Omental fat pad (tissue), 4 donors: ENCODE measurements around the gene EMILIN2. TPM values are rescaled to one million over a fixed set of nuclear protein-coding genes. Genes with fewer than 3 reads are reported as not detected.

Source experiments
- ATAC-seq: fragments of 150-250 bp; one replicate; pipeline ENCODE4 v1.9.1; 2016; ENCODE audit warnings: mild to moderate bottlenecking, moderate library complexity; ENCODE audit not compliant: low FRiP score
- DNase-seq: peaks from one replicate; pipeline ENCODE4 v3.0.0-alpha.2; 2019; ENCODE audit warnings: low spot score
- total RNA-seq, 4 donors: library from RNA; depleted of rRNA; stranded (reverse); fragments of >200 nt; gene quantifications; one replicate each; pipeline ENCODE4 v1.1.0, GENCODE V29; 2016
- TF ChIP-seq, protein P1 (sequence below), 3 donors: fragments of 450-650 bp; IDR thresholded peaks; one replicate each; pipeline ENCODE4 v1.5.1; 2016 to 2017; ENCODE audit warnings: antibody characterized with exemption in 3 of 3, mild to moderate bottlenecking in 3 of 3, moderate library complexity in 2 of 3

EMILIN2 gene
- total RNA-seq, 4 donors from 2014 or later: 33.9 to 56.4 (median 52.9) TPM

DNA sequence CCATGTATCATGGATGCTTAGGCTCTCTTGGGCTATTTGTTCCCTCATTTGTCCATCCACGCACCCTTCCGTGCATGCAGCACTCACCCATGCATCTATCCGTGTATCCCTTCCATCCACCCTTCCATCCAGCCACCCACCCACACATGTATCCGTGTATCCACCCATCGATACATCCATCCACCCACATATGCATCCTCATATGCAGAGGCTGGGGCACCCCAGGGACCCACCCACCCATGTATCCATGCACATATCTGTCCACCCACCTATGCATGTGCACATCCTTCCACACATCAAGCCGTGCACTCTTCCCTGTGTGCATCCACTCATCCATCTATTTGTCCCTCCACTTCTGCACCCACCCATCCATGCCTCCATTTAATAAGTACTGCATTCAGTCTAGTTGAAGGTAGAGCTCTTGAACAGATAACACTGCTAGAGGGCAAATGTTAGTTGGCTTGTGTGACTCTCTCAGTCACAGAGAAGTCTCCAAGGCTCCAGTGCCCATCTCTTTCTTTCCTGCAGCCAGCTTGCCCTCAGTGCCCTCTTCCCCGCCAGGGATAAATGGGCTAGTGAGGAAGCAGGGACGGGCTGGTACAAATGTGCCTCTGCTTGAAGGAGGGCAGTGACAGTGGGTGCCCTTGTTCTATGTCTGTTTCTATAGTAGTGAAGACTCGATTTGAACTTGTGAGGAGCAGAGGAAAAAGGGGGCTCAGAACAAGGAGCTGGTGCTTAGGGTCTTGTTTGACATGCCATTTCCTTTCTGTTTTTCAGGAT lies 61.5 kb downstream of the EMILIN2 start:
- DNase-seq (no peak), ATAC-seq (no peak)
- TF ChIP-seq, protein P1, sequence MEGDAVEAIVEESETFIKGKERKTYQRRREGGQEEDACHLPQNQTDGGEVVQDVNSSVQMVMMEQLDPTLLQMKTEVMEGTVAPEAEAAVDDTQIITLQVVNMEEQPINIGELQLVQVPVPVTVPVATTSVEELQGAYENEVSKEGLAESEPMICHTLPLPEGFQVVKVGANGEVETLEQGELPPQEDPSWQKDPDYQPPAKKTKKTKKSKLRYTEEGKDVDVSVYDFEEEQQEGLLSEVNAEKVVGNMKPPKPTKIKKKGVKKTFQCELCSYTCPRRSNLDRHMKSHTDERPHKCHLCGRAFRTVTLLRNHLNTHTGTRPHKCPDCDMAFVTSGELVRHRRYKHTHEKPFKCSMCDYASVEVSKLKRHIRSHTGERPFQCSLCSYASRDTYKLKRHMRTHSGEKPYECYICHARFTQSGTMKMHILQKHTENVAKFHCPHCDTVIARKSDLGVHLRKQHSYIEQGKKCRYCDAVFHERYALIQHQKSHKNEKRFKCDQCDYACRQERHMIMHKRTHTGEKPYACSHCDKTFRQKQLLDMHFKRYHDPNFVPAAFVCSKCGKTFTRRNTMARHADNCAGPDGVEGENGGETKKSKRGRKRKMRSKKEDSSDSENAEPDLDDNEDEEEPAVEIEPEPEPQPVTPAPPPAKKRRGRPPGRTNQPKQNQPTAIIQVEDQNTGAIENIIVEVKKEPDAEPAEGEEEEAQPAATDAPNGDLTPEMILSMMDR (IDR thresholded peaks at IDR 0.05): no peak

DNA sequence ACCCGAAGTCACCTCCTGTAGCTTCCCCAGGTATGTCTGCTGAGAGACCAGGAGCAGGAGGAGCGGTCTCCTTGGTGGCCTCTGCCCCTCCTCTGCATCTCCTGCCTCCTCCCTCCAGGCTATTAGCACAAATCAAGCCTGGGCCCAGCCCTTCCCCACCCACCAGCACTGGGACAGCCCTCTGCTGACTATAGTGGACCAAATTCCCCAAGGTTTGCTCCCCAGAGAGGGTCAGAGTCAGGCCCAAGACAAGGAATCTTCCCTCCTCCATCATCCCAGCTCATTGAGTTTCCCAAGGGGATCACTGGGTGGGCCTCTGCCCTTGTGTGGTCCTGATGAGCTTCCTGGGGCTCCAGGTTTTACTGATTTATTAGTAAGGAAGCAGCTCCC lies 62.1 kb downstream of the EMILIN2 start:
- DNase-seq: no peak
- ATAC-seq: no peak
- TF ChIP-seq, protein P1 (IDR thresholded peaks at IDR 0.05): no peak

DNA sequence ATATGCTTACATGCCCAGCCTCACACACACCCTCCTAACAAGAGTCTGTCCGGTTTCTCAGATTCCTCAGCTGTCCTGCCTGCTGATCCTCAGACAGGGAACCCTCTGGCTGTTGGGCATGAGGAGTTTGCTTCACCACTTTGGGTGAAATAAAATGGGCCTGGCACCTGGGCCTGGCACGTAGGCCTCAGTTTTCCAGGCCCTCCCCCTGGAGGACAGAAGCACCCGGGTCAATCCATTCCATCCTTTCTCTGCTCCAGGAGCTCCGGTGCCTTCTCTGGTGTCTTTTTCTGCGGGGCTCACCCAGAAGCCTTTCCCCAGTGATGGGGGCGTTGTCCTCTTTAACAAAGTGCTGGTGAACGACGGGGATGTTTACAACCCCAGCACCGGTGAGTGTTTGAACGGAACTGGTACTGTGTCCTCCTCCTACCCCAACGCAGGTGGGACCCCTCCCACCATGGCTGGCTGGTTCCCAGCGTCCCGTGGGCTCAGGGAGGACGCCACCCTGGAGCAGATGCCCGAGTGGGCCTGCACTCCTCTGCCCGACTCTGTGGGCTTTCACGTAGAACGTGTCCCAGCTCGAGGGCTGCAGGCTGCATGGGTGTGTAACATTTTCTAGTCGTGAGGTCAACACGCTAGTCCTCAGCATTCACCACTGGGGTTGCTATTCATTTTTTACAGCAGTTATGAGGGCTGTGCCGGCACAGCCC lies 62.8 kb downstream of the EMILIN2 start:
- no peak for ATAC-seq
- DNase-seq: no peak
- TF ChIP-seq, protein P1 (IDR thresholded peaks at IDR 0.05): no peak

DNA sequence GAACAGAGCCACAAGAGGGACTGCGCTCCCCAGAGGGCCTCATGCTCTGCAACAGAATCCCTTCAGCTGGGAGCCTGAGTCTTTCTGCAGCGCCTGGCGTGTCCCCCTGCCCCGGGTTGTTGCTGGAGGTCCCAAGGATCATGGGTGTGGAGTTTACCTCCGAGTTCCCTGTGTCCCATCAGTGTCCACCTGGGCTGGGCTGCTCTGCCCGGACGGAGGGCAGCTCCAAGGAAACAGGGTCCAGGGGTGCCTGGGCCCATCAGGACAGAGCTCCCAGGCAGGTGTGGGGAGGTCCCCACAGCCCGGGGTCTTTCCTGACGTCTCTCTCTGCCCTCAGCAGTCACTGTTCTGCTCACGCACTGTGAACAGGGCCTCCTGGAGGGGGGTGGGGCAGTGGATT lies 63.5 kb downstream of the EMILIN2 start:
- DNase-seq (no peak), ATAC-seq (no peak)
- TF ChIP-seq, protein P1 (IDR thresholded peaks at IDR 0.05): no peak

DNA sequence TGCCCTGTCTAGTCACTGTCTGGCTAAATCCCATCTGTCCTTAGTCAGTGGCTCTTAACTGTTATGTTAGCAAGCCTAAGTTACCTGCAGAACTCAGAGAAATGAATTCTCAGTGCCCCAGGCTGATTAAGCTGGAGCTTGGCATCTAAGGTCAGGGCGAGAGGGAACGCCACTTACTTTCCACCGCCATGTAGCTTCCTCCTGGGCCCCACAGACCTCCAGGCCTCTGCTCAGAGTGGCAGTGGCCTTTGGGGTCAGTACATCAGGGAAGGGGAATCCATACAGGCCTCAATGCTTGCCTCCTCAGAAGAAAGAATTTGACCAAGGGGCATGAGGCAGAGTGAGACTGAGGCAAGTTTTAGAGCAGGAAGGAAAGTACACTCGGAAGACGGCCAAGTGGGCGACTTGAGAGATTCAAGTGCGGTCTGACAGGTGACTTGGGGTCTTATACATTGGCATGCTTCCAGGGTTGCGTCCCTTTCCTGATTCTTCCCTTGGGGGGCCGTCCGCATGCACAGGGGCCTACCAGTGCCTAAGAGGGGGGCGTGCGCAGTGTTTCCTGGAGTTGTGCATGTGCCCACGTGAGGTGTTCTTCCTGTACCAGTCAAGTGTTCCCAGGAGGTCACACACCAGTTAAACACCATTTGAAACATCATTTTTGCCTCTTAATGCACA lies 64.1 kb downstream of the EMILIN2 start:
- DNase-seq (no peak), ATAC-seq (no peak)
- TF ChIP-seq, protein P1 (IDR thresholded peaks at IDR 0.05): no peak

DNA sequence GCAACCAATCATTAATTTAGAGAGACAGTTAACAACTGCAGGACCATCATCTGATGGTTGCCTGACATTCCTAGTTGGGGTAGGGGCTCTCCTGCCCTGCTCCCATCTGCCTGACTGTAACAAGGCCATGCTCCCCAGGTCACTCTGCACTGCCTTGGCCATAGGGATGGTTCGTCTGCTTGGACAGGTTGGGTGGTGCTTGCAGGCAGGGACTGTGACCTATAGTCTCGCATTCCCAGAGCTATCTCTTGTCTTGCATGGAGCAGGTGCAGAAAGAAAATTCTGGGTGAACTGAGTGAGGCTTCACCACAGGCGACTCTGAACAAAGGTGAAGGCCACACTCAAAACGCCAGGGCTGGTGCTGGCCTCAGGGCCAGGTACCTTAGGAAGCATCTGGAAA lies 64.7 kb downstream of the EMILIN2 start:
- TF ChIP-seq, protein P1 (IDR thresholded peaks at IDR 0.05): no peak
- no peak for DNase-seq
- no peak for ATAC-seq
